Large intestine (tissue), 3 donors: ENCODE results near the gene FAXDC2. TPM values are rescaled to one million over a fixed set of nuclear protein-coding genes. Genes with fewer than 3 reads are reported as not detected.
"Not testable (repeated sequence)": the region's sequence is repeated elsewhere in the genome, so short reads cannot be mapped to it uniquely, and the experiment has no call there.

Source experiments
- DNase-seq, 2 donors: peaks; one replicate each; pipeline versions ENCODE4 v3.0.0 to v3.0.0-alpha.2; 2013
- H3K27ac ChIP-seq: one replicate; pipeline ENCODE4 v1.5.1; 2013; ENCODE audit warnings: low read length
- H3K27me3 ChIP-seq: 2 replicates; pipeline ENCODE4 v1.6.1; 2013; ENCODE audit warnings: low read length; ENCODE audit not compliant: control insufficient read depth, insufficient read depth
- H3K36me3 ChIP-seq: 2 replicates; pipeline ENCODE4 v1.6.1; 2013; ENCODE audit warnings: low read length; ENCODE audit not compliant: control insufficient read depth, insufficient read depth
- H3K4me1 ChIP-seq: one replicate; pipeline ENCODE4 v1.6.1; 2013; ENCODE audit warnings: low read length; ENCODE audit not compliant: control insufficient read depth, insufficient read depth
- H3K4me3 ChIP-seq: one replicate; pipeline ENCODE4 v1.5.1; 2013; ENCODE audit warnings: low read length
- H3K9me3 ChIP-seq: one replicate; pipeline ENCODE4 v1.6.1; 2013; ENCODE audit warnings: mild to moderate bottlenecking, low read depth, low read length, moderate library complexity; ENCODE audit not compliant: control insufficient read depth
- WGBS: methylation state at CpG from one replicate; pipeline ENCODE4 v1.1.5; 2013; ENCODE audit warnings: low lambda C conversion rate; ENCODE audit not compliant: insufficient coverage; 5-methylcytosine and 5-hydroxymethylcytosine counted together
- polyA plus RNA-seq: library from polyadenylated mRNA; unstranded; fragments of 120-200 nt; gene quantifications from one replicate; pipeline ENCODE4 v1.2.1, GENCODE V29; 2013

Gene FAXDC2
- polyA plus RNA-seq, 1 donor: 33.0 TPM

GRCh38 chr5:154831451-154831850, 19.0 kb downstream of the FAXDC2 start:
- DNase-seq: no peak
- H3K27me3 ChIP-seq: no peaks in the 10 kb centered on the region
- H3K9me3 ChIP-seq: no peaks in the 10 kb centered on the region
- H3K4me1 ChIP-seq: peaks cover 17% of the 10 kb centered on the region
- no peak overlapping the region for H3K27ac ChIP-seq
- H3K4me3 ChIP-seq: no peak overlapping the region
- H3K36me3 ChIP-seq: peaks cover 33% of the 10 kb centered on the region
- WGBS: 88% methylated on average over 1 of the region's 7 CpGs

GRCh38 chr5:154830596-154830995, 19.8 kb downstream of the FAXDC2 start:
- no peaks in the 10 kb centered on the region for H3K27me3 ChIP-seq
- H3K27ac ChIP-seq: no peak overlapping the region
- peaks cover 10% of the 10 kb centered on the region for H3K4me1 ChIP-seq
- no peak overlapping the region for H3K4me3 ChIP-seq
- peaks cover 33% of the 10 kb centered on the region for H3K36me3 ChIP-seq
- WGBS: no CpG with 5 or more reads among the region's 4 CpGs
- no peaks in the 10 kb centered on the region for H3K9me3 ChIP-seq
- DNase-seq: no peak

GRCh38 chr5:154830219-154830595, 20.2 kb downstream of the FAXDC2 start:
- Histone ChIP-seq H3K4me1 (peaks cover 8% of the 10 kb centered on the region), H3K27ac (no peak overlapping the region), H3K9me3 (no peaks in the 10 kb centered on the region), H3K36me3 (peaks cover 33% of the 10 kb centered on the region), H3K27me3 (no peaks in the 10 kb centered on the region), H3K4me3 (no peak overlapping the region)
- no CpG with 5 or more reads among the region's 7 CpGs for WGBS
- DNase-seq: no peak

GRCh38 chr5:154829589-154830218, 20.7 kb downstream of the FAXDC2 start:
- H3K36me3 ChIP-seq: peaks cover 33% of the 10 kb centered on the region

GRCh38 chr5:154829181-154829588, 21.2 kb downstream of the FAXDC2 start:
- Histone ChIP-seq H3K27ac (no peak overlapping the region), H3K4me3 (no peak overlapping the region), H3K27me3 (no peaks in the 10 kb centered on the region), H3K9me3 (no peaks in the 10 kb centered on the region), H3K4me1 (peaks cover 2% of the 10 kb centered on the region), H3K36me3 (peaks cover 38% of the 10 kb centered on the region)
- DNase-seq: no peak
- WGBS: no CpG with 5 or more reads among the region's 2 CpGs

More at GRCh38 chr5:154829589-154830218, 20.7 kb downstream of the FAXDC2 start:
- Histone ChIP-seq H3K4me3 (no peak overlapping the region), H3K4me1 (peaks cover 4% of the 10 kb centered on the region), H3K9me3 (no peaks in the 10 kb centered on the region), H3K27ac (no peak overlapping the region), H3K27me3 (no peaks in the 10 kb centered on the region)
- 80% methylated on average over 1 of the region's 4 CpGs for WGBS
- no peak for DNase-seq

- peak in 1 of 2 donors; percentile 40 for DNase-seq
- Histone ChIP-seq H3K27ac (no peak overlapping the region), H3K9me3 (no peaks in the 10 kb centered on the region), H3K4me1 (peaks cover 9% of the 10 kb centered on the region), H3K36me3 (peaks cover 57% of the 10 kb centered on the region), H3K27me3 (no peaks in the 10 kb centered on the region), H3K4me3 (no peak overlapping the region)
- no CpG with 5 or more reads among the region's 2 CpGs for WGBS
Measured at GRCh38 chr5:154824070-154824469, 26.3 kb downstream of the FAXDC2 start.

- Histone ChIP-seq H3K9me3 (no peaks in the 10 kb centered on the region), H3K4me1 (peaks cover 11% of the 10 kb centered on the region), H3K36me3 (peaks cover 57% of the 10 kb centered on the region), H3K27ac (no peak overlapping the region), H3K4me3 (no peak overlapping the region), H3K27me3 (no peaks in the 10 kb centered on the region)
- no CpG with 5 or more reads among the region's 4 CpGs for WGBS
- no peak for DNase-seq
Measured at GRCh38 chr5:154823605-154824004, 26.8 kb downstream of the FAXDC2 start.

GRCh38 chr5:154822896-154823295, 27.5 kb downstream of the FAXDC2 start:
- 100% methylated on average over 1 of the region's 5 CpGs for whole genome bisulfite sequencing
- peaks cover 55% of the 10 kb centered on the region for H3K36me3 ChIP-seq
- H3K4me3 ChIP-seq: not testable (repeated sequence)

GRCh38 chr5:154820383-154820782, 30.0 kb downstream of the FAXDC2 start:
- peaks cover 11% of the 10 kb centered on the region for H3K4me1 ChIP-seq
- no peak overlapping the region for H3K27ac ChIP-seq
- no peak overlapping the region for H3K4me3 ChIP-seq
- no peak for DNase-seq
- H3K36me3 ChIP-seq: peaks cover 75% of the 10 kb centered on the region
- H3K27me3 ChIP-seq: no peaks in the 10 kb centered on the region
- no CpG with 5 or more reads among the region's 5 CpGs for WGBS
- no peaks in the 10 kb centered on the region for H3K9me3 ChIP-seq

More at GRCh38 chr5:154822896-154823295, 27.5 kb downstream of the FAXDC2 start:
- not testable (repeated sequence) for H3K9me3 ChIP-seq, DNase-seq, H3K27me3 ChIP-seq, H3K27ac ChIP-seq
- peaks cover 11% of the 10 kb centered on the region for H3K4me1 ChIP-seq

GRCh38 chr5:154819546-154819945, 30.9 kb downstream of the FAXDC2 start:
- no peaks in the 10 kb centered on the region for H3K9me3 ChIP-seq
- DNase-seq: no peak
- H3K27ac ChIP-seq: no peak overlapping the region
- H3K36me3 ChIP-seq: peaks cover 81% of the 10 kb centered on the region
- peaks cover 11% of the 10 kb centered on the region for H3K4me1 ChIP-seq
- H3K4me3 ChIP-seq: no peak overlapping the region
- WGBS: no CpG with 5 or more reads among the region's 7 CpGs
- no peaks in the 10 kb centered on the region for H3K27me3 ChIP-seq

GRCh38 chr5:154818471-154819116, 31.8 kb downstream of the FAXDC2 start:
- Histone ChIP-seq H3K4me3 (no peak overlapping the region), H3K36me3 (peaks cover 82% of the 10 kb centered on the region), H3K27ac (no peak overlapping the region), H3K27me3 (no peaks in the 10 kb centered on the region), H3K9me3 (no peaks in the 10 kb centered on the region), H3K4me1 (peaks cover 3% of the 10 kb centered on the region)
- no peak for DNase-seq
- WGBS: no CpG with 5 or more reads among the region's 2 CpGs
